Neuron (in vitro differentiated cells): Measurements from ENCODE around the gene ACIN1.

Experiments
- H2AFZ ChIP-seq: one replicate; pipeline ENCODE4 v1.6.1; 2013; ENCODE audit warnings: low read depth, mild to moderate bottlenecking, inconsistent platforms, low read length, moderate library complexity
- H3K27me3 ChIP-seq: one replicate; pipeline ENCODE4 v1.6.1; 2013; ENCODE audit warnings: low read length; ENCODE audit not compliant: insufficient read depth
- H3K36me3 ChIP-seq: one replicate; pipeline ENCODE4 v1.6.1; 2013; ENCODE audit warnings: low read length; ENCODE audit not compliant: insufficient read depth
- H3K4me1 ChIP-seq: one replicate; pipeline ENCODE4 v1.6.1; 2013; ENCODE audit warnings: low read length; ENCODE audit not compliant: insufficient read depth
- H3K4me3 ChIP-seq: 2 replicates; pipeline ENCODE4 v1.5.1; 2013; ENCODE audit warnings: mild to moderate bottlenecking, low read length, moderate library complexity
- H3K9me3 ChIP-seq: one replicate; pipeline ENCODE4 v1.6.1; 2013; ENCODE audit warnings: low read length

ACIN1 gene

DNA sequence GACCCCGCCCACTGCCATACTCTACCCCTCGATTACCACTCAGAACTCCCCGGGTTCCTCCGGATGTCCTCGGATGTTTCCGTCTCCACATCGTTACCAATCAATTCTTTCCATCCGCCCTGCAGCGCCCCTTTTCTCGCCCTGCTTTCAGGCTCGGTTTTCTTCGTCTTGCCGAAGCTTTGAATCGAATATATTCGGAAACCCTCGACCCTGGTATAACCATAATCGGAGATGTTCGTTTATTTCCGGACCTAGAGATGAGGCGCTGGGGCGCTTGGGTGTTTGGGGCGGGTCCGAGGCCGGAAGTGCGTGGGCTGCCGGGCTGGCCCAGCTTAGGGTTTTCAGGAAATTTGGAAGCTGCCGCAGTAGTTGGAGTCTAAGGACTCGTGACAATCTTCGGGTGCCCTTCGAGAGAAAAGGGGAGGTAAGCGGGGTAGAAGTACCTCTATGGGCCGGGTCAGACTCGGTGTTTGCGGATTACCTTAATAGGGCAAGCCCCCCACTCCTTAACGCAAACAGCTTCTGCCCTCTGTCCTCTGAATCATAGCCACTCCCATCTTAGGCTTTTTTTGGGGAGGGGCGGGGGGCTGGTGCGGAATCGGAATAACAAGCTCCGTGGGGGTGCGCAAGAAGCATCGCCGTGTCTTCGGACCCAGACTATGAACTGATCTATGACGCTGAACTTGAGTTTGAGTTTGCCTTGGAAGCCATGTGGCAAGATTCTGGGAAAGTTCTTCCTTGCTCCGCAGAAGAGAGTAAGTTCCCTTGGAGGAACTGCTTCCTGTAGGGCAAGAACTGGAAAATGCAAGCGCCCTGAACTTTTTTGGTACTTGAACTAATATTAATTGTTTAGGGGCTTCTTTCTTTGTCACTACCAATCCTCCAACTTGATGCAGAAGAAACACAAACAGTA, 516 bp upstream of the ACIN1 start, which contains the start of gene C14orf119:
TSS of gene C14orf119 (plus strand) at position 310 of the 913 bp plus-strand sequence. CDS start 2,154 bp downstream, outside the sequence.
- H3K27me3 ChIP-seq, result no peaks in the 10 kb centered on the region
- no peaks in the 10 kb centered on the region for H3K9me3 ChIP-seq
- peak within 1 kb of the TSS; percentile 75 for H2AFZ ChIP-seq
- peaks cover 46% of the 10 kb centered on the region for H3K36me3 ChIP-seq
- peaks cover 21% of the 10 kb centered on the region for H3K4me1 ChIP-seq
- H3K4me3 ChIP-seq, result peak within 1 kb of the TSS; percentile 85

DNA sequence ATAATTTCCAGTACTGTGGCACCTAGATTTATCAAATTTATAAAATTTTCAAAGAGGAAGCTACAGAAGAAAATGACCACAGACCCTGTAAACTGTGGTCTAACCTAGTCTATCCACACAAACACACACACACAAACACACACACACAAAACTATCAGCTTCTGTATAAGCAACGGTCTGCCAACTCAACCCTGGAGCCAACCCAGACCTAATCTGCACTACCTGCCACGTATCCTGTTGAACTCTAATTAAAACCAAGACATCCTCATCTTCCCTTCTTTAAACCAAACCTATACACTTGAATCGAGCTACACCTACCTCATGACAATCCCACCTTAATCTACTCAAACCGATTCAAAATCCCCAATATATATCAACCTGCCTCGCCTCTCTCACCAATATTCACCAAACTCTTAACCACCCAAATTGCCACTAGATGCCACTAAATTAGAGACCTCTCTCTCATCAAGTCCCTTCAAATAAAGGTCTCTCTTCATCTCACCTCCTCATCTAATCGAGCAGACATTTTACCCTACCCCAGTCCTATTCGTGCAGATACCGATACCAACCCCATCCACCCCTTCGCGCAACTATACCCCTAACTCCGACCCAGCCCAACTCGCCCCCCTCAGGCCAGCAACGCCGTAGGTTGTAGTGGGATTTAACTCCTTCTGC, 808 bp downstream of the ACIN1 start:
- H2AFZ ChIP-seq, result peak overlapping the region; percentile 75
- no peaks in the 10 kb centered on the region for H3K27me3 ChIP-seq
- H3K9me3 ChIP-seq, result no peaks in the 10 kb centered on the region
- peaks cover 21% of the 10 kb centered on the region for H3K4me1 ChIP-seq
- peaks cover 58% of the 10 kb centered on the region for H3K36me3 ChIP-seq
- H3K4me3 ChIP-seq, result peak overlapping the region; percentile 85

DNA sequence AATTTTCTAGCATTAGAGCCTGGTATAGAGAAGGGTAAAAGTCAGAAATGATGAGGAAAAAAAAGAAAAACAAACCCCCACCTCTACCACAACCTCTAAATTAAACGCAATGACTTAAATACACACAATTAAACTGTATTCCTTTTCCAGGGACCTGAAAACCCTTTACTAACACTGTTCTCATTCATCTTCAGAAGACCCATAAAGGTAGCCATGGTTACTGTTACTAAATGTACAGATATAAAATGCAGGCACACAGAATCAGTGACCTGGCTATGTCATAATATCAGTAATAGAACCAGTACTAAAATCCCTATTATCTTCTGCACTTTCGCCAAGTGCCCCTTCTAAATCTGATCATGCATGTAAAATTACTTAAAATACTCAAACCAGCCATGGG, 1.4 kb downstream of the ACIN1 start:
- Histone ChIP-seq H3K9me3 (no peaks in the 10 kb centered on the region), H3K4me1 (peaks cover 21% of the 10 kb centered on the region), H3K36me3 (peaks cover 58% of the 10 kb centered on the region), H2AFZ (no peak overlapping the region), H3K27me3 (no peaks in the 10 kb centered on the region), H3K4me3 (peak overlapping the region; percentile 85)

DNA sequence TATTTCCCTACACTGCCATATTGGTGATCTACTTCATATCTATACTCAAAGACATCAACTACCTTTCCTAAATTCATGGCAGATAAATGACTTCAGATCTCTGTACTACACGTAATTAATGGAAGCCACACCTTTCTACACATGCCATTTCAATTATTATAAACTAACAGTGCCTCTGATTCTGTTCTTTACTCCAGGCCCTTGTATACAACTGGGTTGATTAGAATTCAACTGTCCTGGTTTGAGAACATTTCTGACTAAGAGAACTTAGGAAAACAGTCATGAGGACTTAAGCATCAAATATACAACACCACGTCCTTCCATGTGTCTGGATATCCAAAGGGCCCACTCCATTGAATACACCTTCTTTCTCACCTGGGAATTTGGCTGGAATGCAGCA, 1.8 kb downstream of the ACIN1 start:
- no peak overlapping the region for H3K4me3 ChIP-seq
- H3K9me3 ChIP-seq, result no peaks in the 10 kb centered on the region
- peaks cover 21% of the 10 kb centered on the region for H3K4me1 ChIP-seq
- H3K27me3 ChIP-seq, result no peaks in the 10 kb centered on the region
- H3K36me3 ChIP-seq, result peaks cover 58% of the 10 kb centered on the region
- H2AFZ ChIP-seq, result no peak overlapping the region

DNA sequence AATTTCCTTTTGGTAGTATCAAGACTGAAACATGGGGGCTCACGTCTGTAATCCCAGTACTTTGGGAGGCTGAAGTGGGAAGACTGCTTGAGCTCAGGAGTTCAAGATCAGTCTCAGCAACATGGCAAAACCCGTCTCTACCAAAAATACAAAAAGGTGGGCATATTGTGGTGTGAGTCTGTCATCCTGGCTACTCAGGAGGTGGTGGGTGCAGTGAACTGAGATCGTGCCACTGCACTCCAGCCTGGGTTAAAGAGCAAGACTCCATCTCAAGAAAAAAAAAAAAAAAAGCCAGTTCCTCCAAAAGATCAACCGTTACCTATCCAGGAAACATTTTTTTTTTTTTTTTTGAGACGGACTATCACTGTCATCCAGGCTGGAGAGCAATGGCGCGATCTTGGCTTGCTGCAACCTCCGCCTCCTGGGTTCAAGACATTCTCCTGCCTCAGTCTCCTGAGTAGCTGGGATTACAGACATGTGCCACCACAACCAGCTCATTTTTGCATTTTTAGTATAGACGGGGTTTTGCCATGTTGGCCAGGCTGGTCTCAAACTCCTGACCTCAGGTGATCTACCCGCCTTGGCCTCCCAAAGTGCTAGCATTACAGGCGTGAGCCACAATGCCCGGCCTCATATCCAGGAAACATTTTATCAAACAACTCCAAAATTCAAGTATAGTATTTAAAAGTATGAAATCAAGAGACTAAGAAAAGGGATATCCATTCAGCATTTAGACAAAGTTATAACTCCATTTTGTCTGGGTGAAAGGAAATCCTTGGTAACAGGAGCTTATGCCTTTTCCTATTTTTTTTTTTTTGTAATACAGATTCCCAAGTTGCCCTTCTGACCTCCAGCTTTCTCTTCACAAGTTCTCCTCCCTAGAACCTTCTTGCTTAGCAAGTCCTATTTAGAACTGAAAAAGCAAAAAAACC, 3.4 kb downstream of the ACIN1 start:
- H3K27me3 ChIP-seq, result no peaks in the 10 kb centered on the region
- no peak overlapping the region for H2AFZ ChIP-seq
- H3K9me3 ChIP-seq, result no peaks in the 10 kb centered on the region
- peaks cover 64% of the 10 kb centered on the region for H3K36me3 ChIP-seq
- H3K4me1 ChIP-seq, result peaks cover 17% of the 10 kb centered on the region
- no peak overlapping the region for H3K4me3 ChIP-seq

DNA sequence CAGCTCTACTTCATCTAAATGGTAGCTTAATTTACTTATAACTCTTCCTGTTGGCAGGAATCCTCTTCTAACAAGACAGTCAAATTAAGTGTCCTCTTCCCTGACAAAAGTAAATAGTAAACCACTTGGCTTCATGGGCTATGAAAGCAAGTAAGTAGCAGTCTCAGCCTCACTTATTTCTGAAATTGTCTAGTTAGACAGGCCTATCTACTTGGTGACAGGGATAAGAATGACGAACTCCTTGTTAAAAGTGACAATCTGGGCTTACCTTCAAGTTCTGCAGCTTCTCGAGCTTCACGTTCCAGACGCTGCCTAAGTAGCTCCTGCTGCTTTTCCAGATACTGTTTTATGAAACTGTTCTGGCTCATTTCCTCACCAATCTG, 4.7 kb downstream of the ACIN1 start:
- Histone ChIP-seq H3K4me1 (peaks cover 13% of the 10 kb centered on the region), H3K4me3 (no peak overlapping the region), H2AFZ (no peak overlapping the region), H3K9me3 (no peaks in the 10 kb centered on the region), H3K36me3 (peaks cover 77% of the 10 kb centered on the region), H3K27me3 (no peaks in the 10 kb centered on the region)

DNA sequence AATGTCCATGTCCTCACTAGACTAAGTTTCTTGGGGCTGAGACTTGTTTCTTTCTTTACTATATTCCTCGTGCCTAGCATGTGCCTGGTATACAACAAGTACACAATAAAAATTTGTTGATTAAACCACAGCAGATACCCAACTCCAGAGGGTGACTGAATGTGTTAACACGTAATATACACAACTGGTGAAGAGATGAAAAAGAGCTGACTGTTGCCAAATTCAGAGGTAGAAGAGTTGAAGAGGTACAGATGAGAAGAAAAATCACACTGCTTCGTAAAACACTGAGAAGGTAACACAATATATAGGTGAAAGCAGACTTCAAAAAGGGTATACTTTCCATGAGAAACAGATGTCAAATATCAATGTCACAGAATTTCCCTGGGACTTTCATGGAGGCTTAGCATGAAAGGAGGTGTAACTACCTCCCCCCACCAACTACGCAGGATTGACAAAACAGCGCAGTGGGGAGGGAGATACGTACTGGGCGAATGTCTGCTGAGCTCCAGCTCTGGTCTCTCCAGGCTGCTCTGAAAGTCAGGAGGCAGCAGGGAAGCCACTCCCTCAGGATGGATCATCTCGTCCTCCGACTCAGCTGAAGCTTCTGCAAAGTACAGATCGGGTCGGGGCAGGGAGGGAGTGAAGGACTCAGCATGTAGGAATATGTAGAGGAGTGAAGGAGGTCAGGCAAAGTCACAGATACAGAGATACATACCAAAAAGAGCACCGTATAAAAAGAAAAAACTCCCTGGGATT, 5.3 kb downstream of the ACIN1 start:
- Histone ChIP-seq H3K36me3 (peaks cover 83% of the 10 kb centered on the region), H3K27me3 (no peaks in the 10 kb centered on the region), H2AFZ (no peak overlapping the region), H3K4me1 (peaks cover 13% of the 10 kb centered on the region), H3K4me3 (no peak overlapping the region), H3K9me3 (no peaks in the 10 kb centered on the region)

DNA sequence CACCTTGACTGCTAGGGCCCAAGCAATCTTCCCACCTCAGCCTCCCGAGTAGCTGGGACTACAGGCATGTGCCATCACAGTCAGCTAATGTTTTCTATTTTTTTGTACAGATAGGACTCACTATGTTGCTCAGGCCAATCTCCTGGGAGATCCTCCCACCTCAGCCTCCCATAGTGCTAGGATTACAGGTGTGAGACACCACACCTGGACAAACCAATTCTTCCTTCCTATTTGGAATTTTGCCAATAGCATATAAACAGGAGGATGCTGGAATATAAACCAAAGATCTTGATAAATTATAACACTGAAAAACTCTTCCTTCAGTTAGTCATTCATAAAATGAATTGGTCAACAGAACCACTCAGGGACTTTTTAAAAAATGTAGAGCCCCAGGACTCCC, 8.4 kb downstream of the ACIN1 start:
- H2AFZ ChIP-seq, result no peak overlapping the region
- no peak overlapping the region for H3K4me3 ChIP-seq
- no peaks in the 10 kb centered on the region for H3K27me3 ChIP-seq
- H3K4me1 ChIP-seq, result no peaks in the 10 kb centered on the region
- H3K9me3 ChIP-seq, result no peaks in the 10 kb centered on the region
- peaks cover 86% of the 10 kb centered on the region for H3K36me3 ChIP-seq

DNA sequence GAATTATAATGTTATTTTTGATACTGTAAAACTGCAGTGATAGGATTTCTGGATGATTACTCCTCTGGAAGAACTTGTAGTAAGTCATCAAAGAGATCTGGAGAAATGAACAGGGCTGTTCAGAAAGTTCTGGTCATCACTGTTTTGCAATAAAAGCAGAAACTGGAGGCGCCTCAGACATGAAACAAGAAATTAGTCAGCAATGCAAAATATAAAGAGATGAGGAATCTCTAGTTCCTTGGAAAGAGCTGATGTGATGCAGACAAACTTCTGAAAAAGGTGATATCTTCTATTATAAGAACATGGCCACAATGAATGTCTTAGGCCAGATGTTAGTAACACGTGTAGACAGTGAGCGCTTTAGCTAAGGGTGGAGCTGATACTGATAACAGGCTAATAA, 9.5 kb downstream of the ACIN1 start:
- Histone ChIP-seq H2AFZ (no peak overlapping the region), H3K4me3 (no peak overlapping the region), H3K27me3 (no peaks in the 10 kb centered on the region), H3K9me3 (no peaks in the 10 kb centered on the region), H3K4me1 (no peaks in the 10 kb centered on the region), H3K36me3 (peaks cover 88% of the 10 kb centered on the region)

DNA sequence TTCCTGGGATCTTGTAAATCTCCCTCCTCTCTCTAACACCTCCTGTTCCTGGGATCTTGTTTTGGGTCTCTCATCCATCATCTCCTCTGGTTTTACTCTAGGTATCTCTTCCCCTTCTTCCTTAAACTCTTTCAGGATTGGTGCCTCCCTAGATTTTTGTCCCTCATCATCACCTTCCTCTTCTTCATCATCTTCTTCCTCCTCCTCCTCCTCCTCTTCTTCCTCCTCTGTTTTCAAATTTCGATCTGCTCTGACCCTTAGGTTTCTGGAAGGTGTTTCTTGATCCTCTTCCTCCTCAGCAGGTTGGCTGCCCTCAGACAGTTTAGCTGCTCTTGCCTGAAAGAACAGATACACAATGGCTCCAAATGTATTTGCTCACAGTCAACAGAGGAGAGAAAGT, 14.5 kb downstream of the ACIN1 start:
- H3K27me3 ChIP-seq, result no peaks in the 10 kb centered on the region
- H3K4me3 ChIP-seq, result no peak overlapping the region
- no peak overlapping the region for H2AFZ ChIP-seq
- no peaks in the 10 kb centered on the region for H3K9me3 ChIP-seq
- H3K4me1 ChIP-seq, result no peaks in the 10 kb centered on the region
- H3K36me3 ChIP-seq, result peaks cover 88% of the 10 kb centered on the region

DNA sequence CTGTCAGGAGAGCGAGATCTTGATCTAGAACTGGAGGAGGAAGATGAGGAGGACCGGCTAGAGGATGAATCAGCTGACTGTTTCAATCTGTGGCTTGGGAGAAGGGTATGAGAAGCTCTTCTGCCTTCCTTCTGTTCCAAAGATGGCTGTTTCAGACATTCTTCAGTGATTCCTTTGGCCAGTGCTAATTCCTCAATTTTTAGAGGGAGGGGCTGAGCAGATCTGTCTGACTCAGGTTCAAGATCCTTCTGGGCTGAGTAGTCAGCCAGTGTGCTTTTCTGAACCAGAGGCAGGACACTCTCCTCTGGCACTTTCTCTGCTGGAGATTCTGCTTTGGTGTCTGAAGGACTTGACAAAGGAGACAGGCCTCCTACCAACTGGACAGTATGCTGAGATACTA, 15.2 kb downstream of the ACIN1 start:
- H3K27me3 ChIP-seq, result no peaks in the 10 kb centered on the region
- H3K4me1 ChIP-seq, result no peaks in the 10 kb centered on the region
- no peak overlapping the region for H2AFZ ChIP-seq
- no peak overlapping the region for H3K4me3 ChIP-seq
- peaks cover 87% of the 10 kb centered on the region for H3K36me3 ChIP-seq
- no peaks in the 10 kb centered on the region for H3K9me3 ChIP-seq

DNA sequence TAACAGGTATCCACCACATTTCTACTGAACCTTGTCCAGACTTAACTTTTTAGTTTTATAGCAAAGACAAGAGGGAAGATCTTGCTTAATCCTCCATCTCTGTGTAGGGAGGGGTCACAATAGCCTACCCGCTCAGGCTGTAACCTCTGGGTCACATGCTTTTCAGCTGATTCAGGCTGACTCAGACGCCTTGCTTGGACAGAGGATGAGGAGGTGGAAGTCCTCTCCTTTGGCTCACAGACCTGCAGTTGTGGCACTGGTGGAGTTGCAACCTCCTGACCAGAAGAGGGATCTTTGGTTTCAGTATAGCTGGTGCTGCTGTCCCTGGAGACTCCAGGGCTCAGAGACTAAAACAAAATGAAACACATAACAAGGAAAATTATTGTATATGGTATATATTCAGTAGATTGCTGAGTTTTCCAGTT, 16.2 kb downstream of the ACIN1 start:
- Histone ChIP-seq H3K27me3 (no peaks in the 10 kb centered on the region), H3K4me1 (no peaks in the 10 kb centered on the region), H3K4me3 (no peak overlapping the region), H2AFZ (no peak overlapping the region), H3K9me3 (no peaks in the 10 kb centered on the region), H3K36me3 (peaks cover 82% of the 10 kb centered on the region)
